Ovary (tissue), 9 donors: Measurements from ENCODE around the gene MAP7. TPM values are rescaled to one million over a fixed set of nuclear protein-coding genes. Genes with fewer than 3 reads are reported as not detected.
"Not testable (repeated sequence)": the region's sequence is repeated elsewhere in the genome, so short reads cannot be mapped to it uniquely, and the experiment has no call there.

Experiments
- DNase-seq, 5 donors: peaks; one replicate each; pipeline ENCODE4 v3.0.0-alpha.2; 2019 to 2020
- H3K27ac ChIP-seq, 2 donors: fragments of 200-600 bp; one replicate each; pipeline versions ENCODE4 v1.5.1 to v1.8.0; 2019 to 2022
- H3K27me3 ChIP-seq: fragments of 200-600 bp; one replicate; pipeline ENCODE4 v1.8.0; 2022
- H3K36me3 ChIP-seq: fragments of 200-600 bp; sonication (generic); one replicate; pipeline ENCODE4 v1.5.1; 2019
- H3K4me1 ChIP-seq: one replicate; pipeline ENCODE4 v1.8.1; 2013; ENCODE audit warnings: mild to moderate bottlenecking, moderate library complexity; ENCODE audit not compliant: insufficient read depth
- H3K4me3 ChIP-seq: fragments of 200-600 bp; sonication (generic); one replicate; pipeline ENCODE4 v1.5.1; 2017
- H3K9me3 ChIP-seq, 2 donors: fragments of 200-600 bp in 1 of 2; sonication (generic) in 1 of 2; one replicate each; pipeline versions ENCODE4 v1.5.1 to v1.8.1; 2013 to 2019; ENCODE audit warnings: mild to moderate bottlenecking in 1 of 2, moderate library complexity in 1 of 2
- EP300 ChIP-seq: sonication (generic); formaldehyde crosslinking; IDR thresholded peaks from one replicate; pipeline ENCODE4 v1.6.1; 2017; ENCODE audit warnings: antibody characterized with exemption
- POLR2A ChIP-seq: fragments of 450-650 bp; IDR thresholded peaks from one replicate; pipeline ENCODE4 v1.6.1; 2017; ENCODE audit warnings: antibody characterized with exemption, mild to moderate bottlenecking, moderate library complexity
- WGBS, 3 donors: extraction: QIAGEN DNeasy Blood & Tissue Kit in 1 of 3; methylation state at CpG; one replicate each; pipeline versions ENCODE4 v1.1.5 to v1.1.7; 2013 to 2017; 5-methylcytosine and 5-hydroxymethylcytosine counted together
- intact Hi-C, 4 donors: fragments of 100-400 bp; cut with DNase I; formaldehyde crosslinking; loops; one replicate each; pipeline versions ENCODE4 v1.11.0 to v1.15.1; 2022 to 2023
- polyA plus RNA-seq, 2 donors: library from polyadenylated mRNA; stranded (reverse); fragments of 200-250 nt in 1 of 2; fragments of 350-450 nt in 1 of 2; fragmentation: Illumina TruSeq in 1 of 2; extraction: RNeasy Lipid Tissue Mini Kit (QIAGEN cat#74804) in 1 of 2; gene quantifications; one replicate each; pipeline ENCODE4 v1.2.3, GENCODE V29; 2013 to 2014
- total RNA-seq, 7 donors: library from RNA; depleted of rRNA in 2 of 7; stranded (reverse); fragments of >200 nt in 2 of 7; fragmentation: NEBNext Ultra II Directional in 3 of 7; extraction: Animal tissue kit (Norgen Biotek cat#: 25700) in 3 of 7; gene quantifications; one replicate each; pipeline versions ENCODE4 v1.1.0 to v1.2.4, GENCODE V29; 2016 to 2023
- TF ChIP-seq, protein P1 (sequence below), 3 donors: fragments of 450-650 bp in 2 of 3; fragments of 200-600 bp in 1 of 3; IDR thresholded peaks; one replicate each; pipeline versions ENCODE4 v1.5.1 to v1.8.0; 2016 to 2022; ENCODE audit warnings: antibody characterized with exemption in 3 of 3, mild to moderate bottlenecking in 1 of 3
- donor health status: DM: no; HTN: no; CAD: no; lungs with moderate emphysema.
- donor health status: DM: no; HTN: no; CAD: no.
- donor health status: Bipolar disorder and iron deficiency.
- donor health status: DM: yes; HTN: yes; CAD: no.
- donor health status: DM: no; HTN: no; CAD: no.
- donor health status: DM: yes; HTN: yes; CAD: no.

Gene MAP7
- total and polyA plus RNA-seq, 9 donors, result 1.2 to 13.0 (median 3.6) TPM

DNA sequence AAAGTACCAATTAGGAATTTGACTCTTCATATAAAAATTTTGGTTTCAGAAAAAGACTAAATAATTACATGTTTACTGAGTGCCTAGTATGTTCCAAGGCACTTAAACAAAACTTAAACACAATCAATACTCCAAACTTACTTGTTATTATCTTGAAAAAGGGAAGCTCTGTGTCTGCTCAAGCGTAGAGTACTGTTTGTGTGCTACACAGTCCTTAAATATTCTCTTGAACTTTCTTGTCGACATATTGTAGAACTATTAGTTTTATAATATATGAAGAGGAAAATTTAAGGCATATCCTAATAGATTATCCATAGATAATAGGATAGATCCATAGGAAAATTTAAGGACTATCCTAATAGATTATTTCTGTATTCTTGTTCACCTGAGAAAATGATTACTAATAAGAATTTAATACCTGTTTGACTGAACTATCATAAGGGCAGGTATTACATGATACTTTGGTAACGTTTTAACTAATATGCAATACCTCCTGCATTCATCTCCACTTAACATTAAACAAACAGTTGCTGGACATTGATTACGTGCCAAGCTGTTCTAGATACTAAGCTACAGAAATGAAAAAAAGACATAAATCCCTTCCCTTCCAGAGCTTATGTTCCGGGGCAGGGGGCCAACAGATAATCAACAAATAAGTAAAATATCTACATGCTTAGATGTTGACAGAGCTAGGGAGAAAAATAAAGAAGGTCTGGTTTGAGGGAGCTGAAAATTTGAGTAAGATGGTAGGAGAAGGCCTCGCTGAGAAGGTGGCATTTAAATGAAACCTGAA, 145.4 kb downstream of the MAP7 start:
- DNase-seq, result no peak
- intact Hi-C loops, result no loop called here
- TF ChIP-seq POLR2A (no peak), EP300 (no peak)
- TF ChIP-seq, protein P1, sequence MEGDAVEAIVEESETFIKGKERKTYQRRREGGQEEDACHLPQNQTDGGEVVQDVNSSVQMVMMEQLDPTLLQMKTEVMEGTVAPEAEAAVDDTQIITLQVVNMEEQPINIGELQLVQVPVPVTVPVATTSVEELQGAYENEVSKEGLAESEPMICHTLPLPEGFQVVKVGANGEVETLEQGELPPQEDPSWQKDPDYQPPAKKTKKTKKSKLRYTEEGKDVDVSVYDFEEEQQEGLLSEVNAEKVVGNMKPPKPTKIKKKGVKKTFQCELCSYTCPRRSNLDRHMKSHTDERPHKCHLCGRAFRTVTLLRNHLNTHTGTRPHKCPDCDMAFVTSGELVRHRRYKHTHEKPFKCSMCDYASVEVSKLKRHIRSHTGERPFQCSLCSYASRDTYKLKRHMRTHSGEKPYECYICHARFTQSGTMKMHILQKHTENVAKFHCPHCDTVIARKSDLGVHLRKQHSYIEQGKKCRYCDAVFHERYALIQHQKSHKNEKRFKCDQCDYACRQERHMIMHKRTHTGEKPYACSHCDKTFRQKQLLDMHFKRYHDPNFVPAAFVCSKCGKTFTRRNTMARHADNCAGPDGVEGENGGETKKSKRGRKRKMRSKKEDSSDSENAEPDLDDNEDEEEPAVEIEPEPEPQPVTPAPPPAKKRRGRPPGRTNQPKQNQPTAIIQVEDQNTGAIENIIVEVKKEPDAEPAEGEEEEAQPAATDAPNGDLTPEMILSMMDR (IDR thresholded peaks at IDR 0.05), result no peak
- Histone ChIP-seq H3K4me3 (no peak overlapping the region), H3K9me3 (no peaks in the 10 kb centered on the region), H3K4me1 (no peaks in the 10 kb centered on the region), H3K27ac (no peak overlapping the region), H3K36me3 (no peaks in the 10 kb centered on the region), H3K27me3 (no peaks in the 10 kb centered on the region)
- whole genome bisulfite sequencing, 3 donors, result 80 to 84% (median 83%) methylated on average over 6 of the region's 6 CpGs

DNA sequence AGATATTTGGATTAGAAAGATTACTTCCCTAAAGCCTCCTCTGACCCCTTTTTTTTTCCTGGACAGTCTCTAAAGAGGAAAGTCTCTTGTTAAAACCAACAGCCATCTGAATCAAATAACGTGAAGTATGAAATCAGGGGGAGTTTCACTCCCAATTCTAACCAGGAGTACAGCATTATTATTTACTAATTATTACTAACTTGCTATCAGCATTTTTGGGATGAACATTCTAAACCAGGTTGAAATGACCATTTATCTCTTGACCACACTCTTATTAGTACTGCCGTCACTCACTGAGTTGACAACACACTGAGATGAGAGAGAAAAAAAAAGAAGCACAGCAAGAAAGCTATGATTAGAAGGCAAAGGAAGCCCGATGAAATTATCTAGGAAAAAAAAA, 146.2 kb downstream of the MAP7 start:
- Histone ChIP-seq H3K36me3 (no peaks in the 10 kb centered on the region), H3K4me1 (no peaks in the 10 kb centered on the region), H3K27ac (no peak overlapping the region), H3K27me3 (no peaks in the 10 kb centered on the region), H3K4me3 (no peak overlapping the region), H3K9me3 (no peaks in the 10 kb centered on the region)
- intact Hi-C loops, result no loop called here
- TF ChIP-seq EP300 (no peak), POLR2A (no peak)
- TF ChIP-seq, protein P1 (IDR thresholded peaks at IDR 0.05), result no peak
- no peak for DNase-seq
- WGBS, 3 donors, result 43 to 46% (median 44%) methylated on average over 3 of the region's 3 CpGs

DNA sequence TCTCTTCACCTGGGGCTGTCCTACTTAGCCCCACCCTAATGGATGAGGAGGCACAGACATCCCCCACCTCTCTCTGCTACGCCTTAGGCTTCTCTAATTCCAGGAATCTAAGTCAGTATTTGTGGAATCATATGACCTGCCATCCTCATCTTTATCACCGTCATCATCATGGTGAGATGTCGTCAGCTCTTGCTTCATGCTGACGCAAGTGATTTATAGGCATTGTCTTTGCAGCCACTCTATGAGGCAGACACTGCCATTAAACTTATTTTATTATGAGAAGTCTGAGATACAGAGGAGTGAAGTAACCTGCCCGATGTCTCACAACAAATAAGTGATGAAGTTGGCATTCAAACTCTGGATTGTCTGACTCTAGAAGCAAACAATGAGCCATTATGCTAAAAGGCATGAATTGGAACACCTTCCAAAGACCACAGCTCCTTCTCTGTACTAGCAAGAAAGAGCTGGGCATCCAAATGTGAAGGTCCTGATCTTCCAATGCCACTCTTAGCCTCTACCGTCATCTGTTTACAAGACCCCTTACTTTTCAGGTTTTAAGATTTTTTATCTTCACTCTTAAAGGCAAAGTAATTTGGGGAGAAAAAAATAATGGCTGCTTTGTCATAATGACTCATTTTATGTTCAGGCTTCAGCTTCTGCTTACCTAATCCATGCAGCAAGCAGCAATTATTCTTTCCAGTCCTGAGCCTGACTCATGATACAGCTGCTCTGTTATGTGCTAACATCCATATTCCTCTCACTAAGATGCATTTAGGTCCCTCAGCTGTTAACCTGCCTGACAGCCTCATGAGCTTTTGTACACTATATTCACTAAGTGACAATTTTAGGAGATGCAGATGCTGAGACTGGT, 146.9 kb downstream of the MAP7 start:
- no peak for TF ChIP-seq POLR2A
- no peak for TF ChIP-seq EP300
- TF ChIP-seq, protein P1 (IDR thresholded peaks at IDR 0.05), result no peak
- 77 to 87% (median 87%) methylated on average over 6 of the region's 6 CpGs for WGBS, 3 donors
- intact Hi-C loops, result no loop called here
- Histone ChIP-seq H3K4me1 (no peaks in the 10 kb centered on the region), H3K27ac (no peak overlapping the region), H3K9me3 (no peaks in the 10 kb centered on the region), H3K4me3 (no peak overlapping the region), H3K27me3 (no peaks in the 10 kb centered on the region), H3K36me3 (no peaks in the 10 kb centered on the region)
- no peak for DNase-seq

DNA sequence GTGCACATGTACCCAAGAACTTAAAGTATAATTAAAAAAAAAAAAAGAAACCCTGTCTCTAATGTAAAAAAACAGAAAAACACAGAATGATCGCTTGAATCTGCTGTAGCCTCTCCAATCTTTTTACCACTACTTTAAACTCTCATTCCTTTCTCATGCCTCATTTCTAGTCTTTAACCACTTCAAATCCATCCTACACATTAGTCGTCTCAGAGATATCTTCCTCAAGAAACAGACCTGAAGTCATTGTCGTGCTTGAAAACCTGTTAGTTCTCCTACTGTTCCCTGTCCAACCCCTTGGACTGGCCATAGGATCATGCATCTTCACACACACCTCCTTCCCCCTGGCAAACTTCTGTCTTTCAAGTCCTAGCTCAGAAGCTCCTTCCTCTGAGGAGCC, 148.5 kb downstream of the MAP7 start:
- 62 to 75% (median 74%) methylated on average over 3 of the region's 3 CpGs for WGBS, 3 donors
- Histone ChIP-seq H3K36me3 (no peaks in the 10 kb centered on the region), H3K27me3 (no peaks in the 10 kb centered on the region), H3K4me1 (no peaks in the 10 kb centered on the region), H3K9me3 (no peaks in the 10 kb centered on the region), H3K27ac (no peak overlapping the region), H3K4me3 (no peak overlapping the region)
- TF ChIP-seq, protein P1 (IDR thresholded peaks at IDR 0.05), result no peak
- TF ChIP-seq POLR2A, result no peak
- no peak for TF ChIP-seq EP300
- DNase-seq, result no peak
- intact Hi-C loops, result no loop called here

DNA sequence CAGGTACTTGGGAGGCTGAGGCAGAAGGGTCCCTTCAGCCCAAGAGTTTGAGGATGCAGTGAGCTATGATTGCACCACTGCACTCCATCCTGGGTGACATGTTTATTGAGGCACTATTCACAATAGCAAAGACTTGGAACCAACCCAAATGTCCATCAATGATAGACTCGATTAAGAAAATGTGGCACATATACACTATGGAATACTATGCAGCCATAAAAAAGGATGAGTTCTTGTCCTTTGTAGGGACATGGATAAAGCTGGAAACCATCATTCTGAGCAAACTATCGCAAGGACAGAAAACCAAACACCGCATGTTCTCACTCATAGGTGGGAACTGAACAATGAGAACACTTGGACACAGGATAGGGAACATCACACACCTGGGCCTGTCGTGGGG, 149.0 kb downstream of the MAP7 start:
- intact Hi-C loops, H3K4me1 ChIP-seq, DNase-seq, H3K36me3 ChIP-seq, H3K4me3 ChIP-seq, H3K9me3 ChIP-seq, H3K27ac ChIP-seq, H3K27me3 ChIP-seq: not testable (repeated sequence)
- WGBS, 3 donors, result 89 to 98% (median 97%) methylated on average over 4 of the region's 4 CpGs
